SK-N-SH treated with all-trans-retinoic acid at 6 μM for 48 hours (cell line): ENCODE results near the gene MIPOL1.

ENCODE experiments used
- ATAC-seq: fragments of 200-7000 bp; cut with Tn5 transposase; 3 replicates; pipeline ENCODE4 v1.9.1; 2020; ENCODE audit warnings: mild to moderate bottlenecking, moderate library complexity
- ARNTL ChIP-seq: fragments of 450-650 bp; formaldehyde crosslinking; IDR thresholded peaks from 2 replicates; pipeline ENCODE4 v1.5.0; 2020; ENCODE audit warnings: low read depth, mild to moderate bottlenecking, moderate library complexity, borderline replicate concordance
- BACH2 ChIP-seq: fragments of 250-450 bp; sonication (Bioruptor Pico); IDR thresholded peaks from 2 replicates; pipeline ENCODE4 v1.9.0; 2021; ENCODE audit warnings: mild to moderate bottlenecking, borderline replicate concordance
- CREB5 ChIP-seq: fragments of 250-450 bp; sonication (Bioruptor Pico); IDR thresholded peaks from 2 replicates; pipeline ENCODE4 v1.5.1; 2020; ENCODE audit warnings: low read depth, mild to moderate bottlenecking, moderate library complexity
- CSRNP3 ChIP-seq: fragments of 250-450 bp; sonication (Bioruptor Pico); IDR thresholded peaks from 2 replicates; pipeline ENCODE4 v1.5.1; 2021; ENCODE audit warnings: mild to moderate bottlenecking, moderate library complexity
- ESRRG ChIP-seq: fragments of 250-450 bp; sonication (Bioruptor Pico); IDR thresholded peaks from 2 replicates; pipeline ENCODE4 v1.6.1; 2021; ENCODE audit warnings: mild to moderate bottlenecking
- GLIS3 ChIP-seq: fragments of 250-450 bp; sonication (Bioruptor Pico); IDR thresholded peaks from 2 replicates; pipeline ENCODE4 v1.5.0; 2020; ENCODE audit warnings: mild to moderate bottlenecking, moderate library complexity
- PATZ1 ChIP-seq: fragments of 250-450 bp; sonication (Bioruptor Pico); IDR thresholded peaks from 2 replicates; pipeline ENCODE4 v1.8.0; 2020; ENCODE audit warnings: mild to moderate bottlenecking, moderate library complexity, borderline replicate concordance
- POU6F1 ChIP-seq: fragments of 250-450 bp; sonication (Bioruptor Pico); IDR thresholded peaks from 2 replicates; pipeline ENCODE4 v1.8.0; 2021; ENCODE audit warnings: low read depth, mild to moderate bottlenecking, moderate library complexity, borderline replicate concordance
- PPARA ChIP-seq: fragments of 250-450 bp; sonication (Bioruptor Pico); IDR thresholded peaks from 2 replicates; pipeline ENCODE4 v1.5.0; 2020; ENCODE audit warnings: mild to moderate bottlenecking, borderline replicate concordance
- RARB ChIP-seq: fragments of 250-450 bp; sonication (Bioruptor Pico); IDR thresholded peaks from 2 replicates; pipeline ENCODE4 v1.8.0; 2021; ENCODE audit warnings: mild to moderate bottlenecking, moderate library complexity
- SNAI2 ChIP-seq: fragments of 250-450 bp; sonication (Bioruptor Pico); IDR thresholded peaks from 2 replicates; pipeline ENCODE4 v1.5.0; 2020; ENCODE audit warnings: mild to moderate bottlenecking, moderate library complexity
- TOX ChIP-seq: fragments of 250-450 bp; sonication (Bioruptor Pico); IDR thresholded peaks from 2 replicates; pipeline ENCODE4 v1.8.0; 2021; ENCODE audit warnings: mild to moderate bottlenecking, moderate library complexity, borderline replicate concordance
- TSHZ2 ChIP-seq: fragments of 250-450 bp; sonication (Bioruptor Pico); IDR thresholded peaks from 2 replicates; pipeline ENCODE4 v1.5.0; 2020; ENCODE audit warnings: mild to moderate bottlenecking, moderate library complexity
- ZFP3 ChIP-seq: fragments of 250-450 bp; sonication (Bioruptor Pico); IDR thresholded peaks from 2 replicates; pipeline ENCODE4 v1.5.0; 2020; ENCODE audit warnings: mild to moderate bottlenecking, moderate library complexity
- ZFP30 ChIP-seq: fragments of 450-650 bp; formaldehyde crosslinking; IDR thresholded peaks from 2 replicates; pipeline ENCODE4 v1.5.0; 2022; ENCODE audit warnings: mild to moderate bottlenecking, moderate library complexity
- ZNF565 ChIP-seq: fragments of 450-650 bp; formaldehyde crosslinking; conservative IDR thresholded peaks from 2 replicates; pipeline ENCODE4 v1.5.0; 2020; ENCODE audit warnings: low read depth, mild to moderate bottlenecking, moderate library complexity
- ZNF70 ChIP-seq: fragments of 450-650 bp; formaldehyde crosslinking; IDR thresholded peaks from 2 replicates; pipeline ENCODE4 v1.5.0; 2020; ENCODE audit warnings: mild to moderate bottlenecking, moderate library complexity
- ZNF8 ChIP-seq: fragments of 450-650 bp; formaldehyde crosslinking; IDR thresholded peaks from 2 replicates; pipeline ENCODE4 v1.5.0; 2020; ENCODE audit warnings: mild to moderate bottlenecking, moderate library complexity

Gene MIPOL1

GRCh38 chr14:37257501-37258070 lies 59.8 kb downstream of the MIPOL1 start:
- no peak for ATAC-seq

GRCh38 chr14:37262649-37263048 lies 64.9 kb downstream of the MIPOL1 start:
- TF ChIP-seq PATZ1 (CRISPR knock-in tag) (no peak), ZFP3 (no peak), GLIS3 (CRISPR knock-in tag) (no peak), CREB5 (CRISPR knock-in tag) (no peak), ZNF565 (CRISPR knock-in tag) (no peak), ZNF8 (CRISPR knock-in tag) (no peak), ZNF70 (no peak), TSHZ2 (no peak), CSRNP3 (no peak)
- no peak for ATAC-seq

More at GRCh38 chr14:37257501-37258070, 59.8 kb downstream of the MIPOL1 start:
- TF ChIP-seq ZFP30 (no peak), RARB (CRISPR knock-in tag) (no peak), TOX (CRISPR knock-in tag) (no peak), ARNTL (CRISPR knock-in tag) (no peak)

GRCh38 chr14:37263656-37264236 lies 66.0 kb downstream of the MIPOL1 start:
- TF ChIP-seq ESRRG (CRISPR knock-in tag) (no peak), PATZ1 (CRISPR knock-in tag) (no peak), POU6F1 (no peak), PPARA (CRISPR knock-in tag) (no peak), BACH2 (CRISPR knock-in tag) (no peak), ZFP3 (no peak), SNAI2 (CRISPR knock-in tag) (no peak), CREB5 (CRISPR knock-in tag) (no peak), GLIS3 (CRISPR knock-in tag) (no peak)
- no peak for ATAC-seq
